Right atrium auricular region (tissue), 2 donors: ENCODE measurements around the gene SURF1. TPM values are rescaled to one million over a fixed set of nuclear protein-coding genes. Genes with fewer than 3 reads are reported as not detected.
A peak's percentile ranks its signal among the peaks of the same experiment; 100 is the strongest.

Experiments used
- DNase-seq: peaks from one replicate; pipeline ENCODE4 v3.0.0-alpha.2; 2019; ENCODE audit warnings: low spot score
- H3K27ac ChIP-seq, 2 donors: fragments of 200-600 bp; sonication (generic); 1 replicate in 1 of 2; 2 replicates in 1 of 2; pipeline ENCODE4 v1.5.1; 2016 to 2019
- H3K27me3 ChIP-seq, 2 donors: fragments of 200-600 bp; sonication (generic); one replicate each; pipeline versions ENCODE4 v1.5.1 to v1.6.0; 2017 to 2019
- H3K36me3 ChIP-seq: fragments of 200-600 bp; sonication (generic); one replicate; pipeline ENCODE4 v1.5.1; 2016
- H3K4me1 ChIP-seq, 2 donors: fragments of 200-600 bp; sonication (generic); one replicate each; pipeline versions ENCODE4 v1.5.1 to v1.6.0; 2017 to 2019
- H3K4me3 ChIP-seq, 2 donors: fragments of 200-600 bp; sonication (generic); 1 replicate in 1 of 2; 2 replicates in 1 of 2; pipeline ENCODE4 v1.5.1; 2017 to 2019; ENCODE audit warnings: mild to moderate bottlenecking in 1 of 2, moderate library complexity in 1 of 2
- H3K9me3 ChIP-seq, 2 donors: fragments of 200-600 bp; sonication (generic); one replicate each; pipeline ENCODE4 v1.5.1; 2019
- CTCF ChIP-seq, 2 donors: fragments of 200-600 bp; sonication (generic); IDR thresholded peaks; one replicate each; pipeline ENCODE4 v1.5.1; 2019; ENCODE audit warnings: antibody characterized with exemption in 2 of 2
- total RNA-seq, 2 donors: library from RNA; depleted of rRNA; stranded (reverse); fragments of >200 nt; gene quantifications; one replicate each; pipeline ENCODE4 v1.1.0, GENCODE V29; 2016

SURF1 gene
- total RNA-seq, 2 donors from 2014 or later, result 41.5 to 58.6 TPM

DNA sequence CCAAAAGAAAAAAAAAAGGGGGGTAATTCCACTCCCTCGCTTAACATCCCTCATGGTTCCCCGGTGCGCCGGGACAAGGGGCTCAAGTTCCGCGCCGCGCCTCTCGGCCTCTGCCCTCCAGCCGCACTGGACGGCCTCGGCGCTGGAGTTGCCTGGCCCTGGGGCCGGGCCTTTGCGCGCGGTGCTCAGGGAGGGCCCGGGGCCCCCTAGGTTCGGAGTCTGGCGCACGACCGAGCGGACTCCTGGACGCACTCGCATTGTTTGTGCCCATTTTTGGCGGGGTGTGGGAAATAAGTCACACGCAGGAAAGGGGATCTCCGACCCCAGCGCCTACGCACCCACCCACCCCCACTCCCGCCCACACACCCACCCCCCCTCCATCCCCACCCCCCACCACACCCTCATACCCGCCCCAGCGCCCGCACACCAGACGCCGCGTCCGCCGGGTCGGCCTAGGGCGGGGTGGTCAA, 8.7 kb downstream of the SURF1 start:
- Histone ChIP-seq H3K4me1 (peaks cover 0 to 29% of the 10 kb centered on the region in 2 donors), H3K36me3 (peaks cover 62% of the 10 kb centered on the region), H3K27ac (peak overlapping the region; percentile 86 to 94), H3K9me3 (no peaks in the 10 kb centered on the region), H3K27me3 (no peaks in the 10 kb centered on the region), H3K4me3 (peak overlapping the region; percentile 92 to 97)
- peak in 1 of 2 donors; percentile 26 for TF ChIP-seq CTCF (IDR thresholded peaks at IDR 0.05)
- no peak for DNase-seq

GRCh38 chr9:133346021-133346785, 10.1 kb downstream of the SURF1 start:
- TF ChIP-seq CTCF (IDR thresholded peaks at IDR 0.05), result no peak
- H3K4me1 ChIP-seq, result peaks cover 0 to 29% of the 10 kb centered on the region in 2 donors
- no peak for DNase-seq

DNA sequence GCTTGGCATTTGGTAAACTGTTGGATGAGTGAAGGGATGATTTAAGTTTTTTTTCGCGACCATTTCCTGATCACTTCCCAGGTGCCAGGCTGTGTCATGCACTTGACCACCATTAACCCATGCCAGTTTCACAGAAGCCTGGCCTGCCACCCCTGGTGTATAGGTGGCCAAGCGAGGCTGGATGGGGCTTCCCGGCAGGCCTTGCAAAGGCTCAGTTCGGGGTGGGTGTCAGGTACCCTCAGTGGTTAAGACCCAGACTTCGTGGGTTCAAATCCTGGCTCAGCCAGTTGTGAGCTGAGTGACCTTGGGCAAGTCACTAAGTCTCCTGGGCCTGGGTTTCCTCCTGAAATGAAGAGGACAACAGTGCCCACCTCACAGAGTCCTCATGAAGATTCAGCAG, 10.7 kb downstream of the SURF1 start:
- Histone ChIP-seq H3K4me3 (no peak overlapping the region), H3K36me3 (peaks cover 57% of the 10 kb centered on the region), H3K27me3 (no peaks in the 10 kb centered on the region), H3K9me3 (no peaks in the 10 kb centered on the region), H3K27ac (no peak overlapping the region), H3K4me1 (peaks cover 0 to 29% of the 10 kb centered on the region in 2 donors)
- no peak for DNase-seq
- no peak for TF ChIP-seq CTCF (IDR thresholded peaks at IDR 0.05)

More at GRCh38 chr9:133346021-133346785, 10.1 kb downstream of the SURF1 start:
- H3K9me3 ChIP-seq, result no peaks in the 10 kb centered on the region
- peak overlapping the region in 1 of 2 donors; percentile 97 for H3K4me3 ChIP-seq
- H3K27me3 ChIP-seq, result no peaks in the 10 kb centered on the region
- peaks cover 61% of the 10 kb centered on the region for H3K36me3 ChIP-seq
- H3K27ac ChIP-seq, result peak overlapping the region; percentile 86 to 94

DNA sequence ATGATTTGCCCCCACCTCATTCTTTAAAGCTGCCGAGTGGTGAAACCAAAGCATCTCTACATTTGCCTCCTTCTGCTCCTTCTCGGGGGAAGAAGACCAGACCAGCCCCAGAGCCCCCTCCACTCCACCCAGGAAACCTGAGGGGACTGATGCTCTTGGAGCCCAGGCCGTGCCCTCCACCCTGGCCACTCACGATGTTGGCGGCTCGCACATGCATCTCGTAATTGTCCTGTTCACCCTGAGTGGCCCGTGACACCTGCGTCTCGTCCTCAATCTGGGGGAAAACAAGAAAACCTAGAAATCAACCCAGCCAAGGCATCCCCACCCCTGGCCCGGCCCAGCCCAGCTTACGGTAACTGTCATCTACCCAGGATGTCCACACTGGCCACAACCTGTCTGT, 11.3 kb downstream of the SURF1 start:
- H3K4me1 ChIP-seq, result peaks cover 0 to 31% of the 10 kb centered on the region in 2 donors
- H3K9me3 ChIP-seq, result no peaks in the 10 kb centered on the region
- DNase-seq, result no peak
- peaks cover 51% of the 10 kb centered on the region for H3K36me3 ChIP-seq
- H3K27ac ChIP-seq, result no peak overlapping the region
- no peak overlapping the region for H3K4me3 ChIP-seq
- TF ChIP-seq CTCF (IDR thresholded peaks at IDR 0.05), result no peak
- no peaks in the 10 kb centered on the region for H3K27me3 ChIP-seq

GRCh38 chr9:133344071-133344470, 12.2 kb downstream of the SURF1 start:
- Histone ChIP-seq H3K27me3 (no peaks in the 10 kb centered on the region), H3K4me1 (peaks cover 0 to 30% of the 10 kb centered on the region in 2 donors), H3K4me3 (no peak overlapping the region), H3K9me3 (no peaks in the 10 kb centered on the region), H3K36me3 (peaks cover 42% of the 10 kb centered on the region), H3K27ac (no peak overlapping the region)
- TF ChIP-seq CTCF (IDR thresholded peaks at IDR 0.05), result no peak
- DNase-seq, result no peak
